ENCODE data around the gene CACNB4. TPM values are rescaled to one million over a fixed set of nuclear protein-coding genes. Genes with fewer than 3 reads are reported as not detected.
"Not testable (repeated sequence)": the region's sequence is repeated elsewhere in the genome, so short reads cannot be mapped to it uniquely, and the experiment has no call there.

The CACNB4 gene
- total RNA-seq, 1 donor from 2014 or later: 11.4 TPM

- no peak for DNase-seq (ENCODE audit: low spot score)
- ATAC-seq: peak; percentile 10
- intact Hi-C loops (cut with DNase I): no loop called here
These were observed 67.0 kb downstream of the CACNB4 start for GRCh38 chr2:152031747-152032306.

- peak; percentile 39 for ATAC-seq
These were observed 68.1 kb downstream of the CACNB4 start for GRCh38 chr2:152030596-152031328.

DNA sequence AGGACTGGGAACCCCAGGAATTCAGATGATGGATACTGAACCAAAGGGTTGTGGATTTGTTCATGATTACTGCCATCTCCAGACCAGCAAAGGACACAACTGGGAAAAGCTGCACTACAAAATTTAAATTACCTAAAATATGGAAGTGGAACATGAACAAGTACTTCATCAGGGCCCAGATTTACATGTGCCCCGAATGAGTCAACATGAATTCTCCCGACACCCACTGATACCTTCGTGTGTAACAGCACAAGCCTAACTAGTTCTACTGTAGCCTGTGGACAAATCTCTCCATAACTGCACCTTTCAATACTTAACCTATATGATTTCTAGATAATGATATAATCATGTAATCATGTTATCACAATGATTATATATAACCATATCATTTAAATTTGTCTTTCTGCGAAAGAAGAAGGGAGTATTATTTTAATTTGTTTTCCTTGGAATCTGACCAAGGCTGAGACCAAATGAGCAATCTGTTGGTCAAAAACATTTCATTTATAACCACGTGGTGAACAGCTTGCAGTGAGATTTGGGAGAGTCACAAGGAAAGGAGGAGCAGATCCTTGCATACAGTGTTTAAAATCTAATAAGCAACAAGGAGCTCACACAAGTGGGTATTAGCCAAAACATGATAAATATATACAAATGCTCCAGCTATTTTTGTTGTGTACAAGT, 70.5 kb downstream of the CACNB4 start:
- DNase-seq (ENCODE audit: low spot score): no peak
- intact Hi-C loops (cut with DNase I): no loop called here
- no peak for ATAC-seq

More at GRCh38 chr2:152030596-152031328, 68.1 kb downstream of the CACNB4 start:
- DNase-seq (ENCODE audit: low spot score); intact Hi-C loops (cut with DNase I): not testable (repeated sequence)

DNA sequence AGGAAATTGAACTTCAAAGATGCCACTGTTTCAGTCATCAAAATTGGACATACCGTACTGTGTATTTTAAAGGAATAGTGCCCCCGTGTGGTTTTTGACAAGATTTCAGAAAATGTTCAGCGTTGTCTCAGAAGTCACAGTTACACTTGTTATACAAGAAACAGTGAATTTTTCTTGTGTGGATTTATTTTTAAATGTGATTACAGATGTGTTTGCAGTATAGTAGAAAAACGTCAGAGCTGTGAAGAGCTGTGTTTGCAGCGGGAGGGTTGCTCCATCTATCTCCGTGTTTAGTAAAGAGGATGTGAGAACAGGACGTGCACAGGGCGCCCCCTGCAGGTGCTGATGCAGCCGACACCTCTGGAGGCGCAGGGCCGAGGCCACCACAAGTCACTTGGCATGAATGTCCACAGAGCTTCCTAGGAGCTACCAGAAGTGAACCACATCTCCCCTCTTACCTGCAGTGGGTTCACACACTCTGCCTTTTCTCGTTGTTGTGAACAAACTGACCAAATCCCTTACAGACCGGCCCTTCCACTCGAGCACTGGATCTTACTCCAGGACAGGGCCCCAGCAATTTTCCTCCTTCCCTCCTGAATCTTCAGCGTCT, 73.1 kb downstream of the CACNB4 start:
- ATAC-seq (peak; percentile 96), DNase-seq (ENCODE audit: low spot score) (peak; percentile 89)
- intact Hi-C loops (cut with DNase I): no loop called here

DNA sequence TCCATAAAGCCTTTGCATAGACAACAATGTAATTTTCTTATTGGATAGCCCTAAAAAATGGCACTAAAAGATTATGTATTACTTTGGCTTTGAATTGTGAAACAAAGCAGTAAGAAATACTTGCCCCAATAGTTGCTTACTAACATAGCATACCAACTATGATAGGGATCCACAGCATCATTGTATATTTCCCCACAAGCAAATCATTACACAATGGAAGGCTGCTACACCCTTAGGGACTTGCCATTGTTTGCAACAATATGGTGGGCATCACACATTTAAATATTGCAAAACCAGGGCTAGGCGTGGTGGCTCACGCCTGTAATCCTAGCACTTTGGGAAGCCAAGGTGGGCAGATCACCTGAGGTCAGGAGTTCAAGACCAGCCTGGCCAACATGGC, 74.4 kb downstream of the CACNB4 start:
- no peak for DNase-seq (ENCODE audit: low spot score)
- intact Hi-C loops (cut with DNase I): no loop called here
- no peak for ATAC-seq

DNA sequence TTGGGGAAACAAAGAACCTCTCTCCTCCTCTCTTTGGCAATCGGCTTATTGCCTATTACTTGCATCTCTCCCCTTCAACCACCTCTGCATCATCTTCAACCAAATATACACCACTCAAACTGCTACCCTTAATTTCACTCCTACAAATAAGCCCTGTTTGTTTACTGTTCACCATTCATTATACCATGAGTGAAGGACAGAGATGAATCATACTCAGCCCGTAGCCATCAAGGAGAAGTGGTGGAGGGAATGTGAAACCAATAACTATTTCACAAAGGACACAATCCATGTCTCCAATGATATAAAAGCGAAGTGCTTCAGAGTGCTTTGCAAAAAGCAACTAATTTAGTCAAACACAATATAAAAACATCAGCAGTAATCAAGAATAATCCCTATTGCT, 76.8 kb downstream of the CACNB4 start:
- intact Hi-C loops (cut with DNase I): no loop called here
- ATAC-seq: no peak
- DNase-seq (ENCODE audit: low spot score): no peak

- intact Hi-C loops (cut with DNase I): not testable (repeated sequence)
These were observed 77.8 kb downstream of the CACNB4 start for GRCh38 chr2:152021001-152021400.

DNA sequence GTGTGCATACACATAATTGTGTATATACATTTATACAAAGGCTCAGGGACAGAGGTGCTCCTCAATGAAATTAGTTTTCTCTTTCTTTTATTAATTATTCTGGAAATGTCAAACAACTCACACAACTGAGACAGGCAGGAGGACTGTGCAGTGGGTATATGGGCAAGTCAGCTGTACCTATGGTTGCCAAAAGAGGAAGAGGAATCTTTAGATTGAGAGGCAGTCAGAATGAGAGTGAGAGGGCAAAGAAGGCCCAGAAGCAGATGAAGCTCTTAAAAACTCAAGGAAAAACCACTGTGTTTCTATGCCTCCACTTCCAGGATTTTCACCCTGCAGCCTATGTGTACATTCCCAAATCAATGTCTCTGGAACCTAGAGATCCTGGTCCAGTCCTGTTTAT, 79.1 kb downstream of the CACNB4 start:
- DNase-seq (ENCODE audit: low spot score) (no peak), ATAC-seq (no peak)
- intact Hi-C loops (cut with DNase I): no loop called here

More at GRCh38 chr2:152021001-152021400, 77.8 kb downstream of the CACNB4 start:
- not testable (repeated sequence) for DNase-seq (ENCODE audit: low spot score); ATAC-seq

GRCh38 chr2:152016181-152017120, 82.4 kb downstream of the CACNB4 start:
- DNase-seq (ENCODE audit: low spot score) (no peak), ATAC-seq (no peak)
- intact Hi-C loops (cut with DNase I): no loop called here

DNA sequence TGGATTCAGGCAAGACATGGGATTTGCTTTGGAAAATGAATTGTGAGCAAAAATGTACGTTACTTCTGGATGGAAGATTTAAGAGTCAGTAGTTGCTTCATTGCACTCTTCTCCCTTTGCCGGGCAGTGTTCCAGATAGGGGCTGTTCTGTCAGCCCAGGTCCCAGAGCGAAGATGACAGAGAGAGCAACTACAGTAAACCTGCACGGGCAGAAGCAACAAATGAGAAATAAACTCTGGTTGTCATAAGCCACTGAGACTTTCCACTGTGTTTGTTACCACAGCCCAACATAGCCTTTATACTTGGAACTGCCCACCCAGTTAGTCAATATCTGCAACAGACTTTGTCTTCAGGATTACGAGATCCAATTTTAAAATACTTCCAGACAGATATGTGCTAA, 83.3 kb downstream of the CACNB4 start:
- DNase-seq (ENCODE audit: low spot score) (no peak), ATAC-seq (no peak)
- intact Hi-C loops (cut with DNase I): no loop called here

DNA sequence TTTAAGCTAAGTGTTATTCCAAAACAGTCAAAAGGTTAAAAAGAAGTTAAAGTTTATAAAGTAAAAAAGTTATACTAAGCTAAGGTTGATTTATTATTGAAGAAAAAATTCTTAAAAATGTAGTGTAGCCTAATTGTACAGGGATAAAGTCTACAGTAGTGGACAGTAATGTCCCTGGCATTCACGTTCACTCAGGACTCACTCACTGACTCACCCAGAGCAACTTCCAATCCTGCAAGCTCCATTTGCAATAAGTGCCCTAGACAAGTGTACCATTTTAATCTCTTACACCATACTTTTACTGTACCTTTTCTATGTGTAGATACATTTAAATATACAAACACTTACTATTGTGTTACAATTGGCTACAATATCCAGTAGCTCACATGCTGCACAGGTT, 86.1 kb downstream of the CACNB4 start:
- intact Hi-C loops (cut with DNase I): no loop called here
- no peak for ATAC-seq
- DNase-seq (ENCODE audit: low spot score): no peak

DNA sequence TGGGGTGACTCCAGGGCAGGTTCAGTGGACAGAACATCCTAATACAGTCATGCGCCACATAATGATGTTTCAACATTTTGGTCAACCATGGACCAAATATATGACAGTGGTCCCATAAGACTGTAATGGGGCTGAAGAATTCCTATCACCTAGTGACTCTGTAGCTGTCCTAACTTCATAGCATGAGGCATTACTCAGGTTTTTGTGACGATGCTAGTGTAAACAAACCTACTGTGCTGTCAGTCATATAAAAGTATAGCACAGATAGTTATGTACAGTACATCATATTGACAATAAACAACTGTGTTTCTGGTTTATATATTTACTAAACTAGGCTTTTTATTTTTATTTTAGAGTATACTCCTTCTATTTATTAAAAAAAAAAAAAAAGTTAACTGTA, 87.1 kb downstream of the CACNB4 start:
- intact Hi-C loops (cut with DNase I): no loop called here
- DNase-seq (ENCODE audit: low spot score): no peak
- no peak for ATAC-seq

DNA sequence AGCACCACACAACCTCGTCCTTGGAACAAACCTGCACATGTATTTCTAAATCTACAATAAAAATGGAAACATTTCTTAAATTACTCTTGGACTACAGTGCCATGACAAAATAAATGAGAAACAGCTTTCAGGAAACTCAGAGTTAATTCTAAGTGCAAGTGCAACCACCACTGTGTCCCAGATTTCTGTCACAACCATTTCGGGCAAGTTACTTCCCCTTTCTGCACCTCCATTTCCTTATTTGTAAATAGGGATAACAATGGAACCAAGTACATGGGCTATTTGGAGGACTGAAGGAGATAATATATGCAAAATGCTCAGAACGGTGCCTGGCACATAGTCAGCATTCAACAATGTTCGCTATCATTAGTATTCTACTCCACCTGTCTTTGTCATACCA, 93.2 kb downstream of the CACNB4 start:
- ATAC-seq: no peak
- intact Hi-C loops (cut with DNase I): no loop called here
- no peak for DNase-seq (ENCODE audit: low spot score)

GRCh38 chr2:152003283-152003682, 95.6 kb downstream of the CACNB4 start:
- intact Hi-C loops (cut with DNase I); ATAC-seq; DNase-seq (ENCODE audit: low spot score): not testable (repeated sequence)

- peak; percentile 63 for DNase-seq (ENCODE audit: low spot score)
- ATAC-seq: peak; percentile 59
- intact Hi-C loops (cut with DNase I): no loop called here
These were observed 99.8 kb downstream of the CACNB4 start for GRCh38 chr2:151999053-151999452.

DNA sequence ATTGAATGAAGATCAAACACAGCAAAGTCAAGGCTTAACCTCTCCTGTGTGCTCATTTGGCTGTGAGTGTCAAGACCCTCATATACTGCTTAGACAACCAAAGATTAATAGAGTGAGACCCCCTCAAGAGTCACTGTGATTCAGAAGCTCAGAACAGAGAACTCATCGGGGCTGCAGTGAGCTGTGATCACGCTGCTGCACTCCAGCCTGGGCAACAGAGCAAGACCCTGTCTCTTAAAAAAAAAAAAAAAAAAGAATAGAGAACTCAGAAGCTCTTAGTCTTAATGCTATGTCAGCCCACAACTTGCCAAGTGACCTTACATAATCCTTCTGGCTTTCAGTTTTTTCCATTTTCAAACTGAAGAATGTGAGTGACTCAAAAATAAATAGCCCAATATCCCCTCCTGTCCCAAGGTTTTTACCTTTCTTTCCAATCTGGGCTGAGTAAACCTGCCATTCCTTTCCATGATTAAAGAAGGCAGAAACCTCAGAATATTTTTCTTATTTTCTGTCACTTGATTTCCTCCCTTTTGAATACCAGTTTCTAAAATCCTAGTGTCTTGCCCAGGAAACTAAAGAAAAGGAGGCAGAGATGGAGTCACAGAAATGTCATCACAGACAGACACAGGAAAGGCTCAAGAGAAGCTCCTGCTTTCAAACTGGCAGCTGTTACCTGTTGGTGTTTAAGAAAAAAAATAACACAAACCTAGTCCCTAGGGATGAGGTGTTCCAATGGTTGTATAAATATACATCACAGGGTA, 102.4 kb downstream of the CACNB4 start:
- peak; percentile 59 for ATAC-seq
- intact Hi-C loops (cut with DNase I): no loop called here
- no peak for DNase-seq (ENCODE audit: low spot score)

DNA sequence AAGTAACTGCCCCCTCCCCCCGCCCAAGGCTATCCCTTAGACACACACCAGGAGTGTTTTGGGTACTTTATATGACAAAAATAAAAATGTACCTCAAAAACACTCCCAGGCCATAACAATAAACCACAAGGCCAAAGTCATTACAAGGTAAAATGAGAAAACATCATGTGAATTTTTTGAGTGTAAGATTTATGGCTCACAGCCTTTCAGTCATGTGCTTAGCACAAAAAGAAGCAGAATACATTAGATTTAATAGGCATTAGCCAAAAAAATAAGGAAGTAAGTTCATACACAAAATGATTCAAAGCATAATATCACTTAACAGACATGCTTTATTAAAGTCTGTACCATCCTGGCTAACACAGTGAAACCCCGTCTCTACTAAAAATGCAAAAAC, 103.7 kb downstream of the CACNB4 start:
- DNase-seq (ENCODE audit: low spot score) (no peak), ATAC-seq (no peak)
- intact Hi-C loops (cut with DNase I): no loop called here

GRCh38 chr2:151994178-151994577, 104.7 kb downstream of the CACNB4 start:
- DNase-seq (ENCODE audit: low spot score); intact Hi-C loops (cut with DNase I); ATAC-seq: not testable (repeated sequence)
